ENCODE data around the gene ELF5.
A peak's percentile ranks its signal among the peaks of the same experiment; 100 is the strongest.

- peak; percentile 97 for TF ChIP-seq CTCF (conservative IDR thresholded peaks at IDR 0.05)
- no peak for TF ChIP-seq EZH2 (IDR thresholded peaks at IDR 0.05; ENCODE audit: low read depth)
Observed at GRCh38 chr11:34512840-34513681, 533 bp downstream of the ELF5 start.

All from PC-9 (cell line).